GM12878 (cell line): ENCODE results near the gene CD151. TPM values are rescaled to one million over a fixed set of nuclear protein-coding genes. Genes with fewer than 3 reads are reported as not detected.

Source experiments
- ATAC-seq: fragments of 200-7000 bp; cut with Tn5 transposase; 3 replicates; pipeline ENCODE4 v1.9.1; 2020; ENCODE audit warnings: mild to moderate bottlenecking, moderate library complexity
- BruUV-seq: library from RNA; stranded (reverse); fragments of 400-500 nt; replicated peaks from 2 replicates; lab custom pipeline; 2021; lab: Mats Ljungman, UMichigan
- CTCF ChIA-PET: fragments of 300-600 bp; sonication (Branson Sonifier 250); formaldehyde crosslinking; extraction: SDS; loops from one replicate; lab custom pipeline; 2021; ENCODE audit warnings: inconsistent platforms; lab: Yijun Ruan, JAX
- POLR2A ChIA-PET: fragments of 350-600 bp; formaldehyde crosslinking; extraction: SDS; loops from one replicate; lab custom pipeline; 2021; ENCODE audit warnings: inconsistent platforms; lab: Charles Lee
- RAD21 ChIA-PET: fragments of 300-600 bp; sonication (Branson Sonifier 250); formaldehyde crosslinking; loops from one replicate; lab custom pipeline; 2023; ENCODE audit warnings: antibody characterized with exemption; ENCODE audit not compliant: unreplicated experiment; lab: Charles Lee
- SMC1A ChIA-PET: fragments of 300-600 bp; sonication (Branson Sonifier 250); formaldehyde crosslinking; loops from one replicate; lab custom pipeline; 2023; ENCODE audit not compliant: unreplicated experiment, uncharacterized antibody; lab: Charles Lee
- DNase-seq: peaks from one replicate; pipeline ENCODE4 v3.0.0-alpha.2; 2011; ENCODE audit warnings: low read depth, low spot score
- FAIRE-seq: peaks from 3 replicates; lab custom pipeline; 2011; peaks lifted over from hg19 to GRCh38; lab: Jason Lieb, UNC
- H2AFZ ChIP-seq: 2 replicates; pipeline ENCODE4 v1.6.0; 2011; ENCODE audit warnings: low read depth, low read length, control low read depth; ENCODE audit not compliant: control insufficient read depth
- H3K27ac ChIP-seq: 2 replicates; pipeline ENCODE4 v1.5.1; 2011; ENCODE audit warnings: control low read depth; ENCODE audit not compliant: control insufficient read depth, insufficient read depth
- H3K27me3 ChIP-seq, 2 experiments: replicated peaks in 1 of 2; 2 replicates each; pipeline versions ENCODE4 v1.6.0 to v1.6.1; 2011; ENCODE audit warnings: low read length in 1 of 2; ENCODE audit not compliant: control insufficient read depth in 2 of 2, insufficient read depth in 2 of 2
- H3K36me3 ChIP-seq, 2 experiments: 2 replicates each; pipeline ENCODE4 v1.5.1; 2011; ENCODE audit warnings: low read length in 1 of 2; ENCODE audit not compliant: control insufficient read depth in 2 of 2, insufficient read depth in 2 of 2
- H3K4me1 ChIP-seq: 2 replicates; pipeline ENCODE4 v1.6.1; 2011; ENCODE audit warnings: mild to moderate bottlenecking, low read length, moderate library complexity, mixed read lengths; ENCODE audit not compliant: control insufficient read depth, insufficient read depth
- H3K4me2 ChIP-seq: 2 replicates; pipeline ENCODE4 v1.6.0; 2011; ENCODE audit warnings: control low read depth; ENCODE audit not compliant: control insufficient read depth, insufficient read depth
- H3K4me3 ChIP-seq: fragments of 200-600 bp; sonication (generic); 2 replicates; pipeline ENCODE4 v1.5.1; 2016
- H3K79me2 ChIP-seq: 2 replicates; pipeline ENCODE4 v1.6.0; 2011; ENCODE audit warnings: low read length; ENCODE audit not compliant: control insufficient read depth, insufficient read depth
- H3K9ac ChIP-seq: 2 replicates; pipeline ENCODE4 v1.8.0; 2011; ENCODE audit warnings: low read length, control low read depth, mixed read lengths; ENCODE audit not compliant: control insufficient read depth, insufficient read depth
- H3K9me3 ChIP-seq: replicated peaks from 3 replicates; pipeline ENCODE4 v1.5.1; 2011; ENCODE audit warnings: mild to moderate bottlenecking, low read length; ENCODE audit not compliant: control insufficient read depth, insufficient read depth
- H4K20me1 ChIP-seq: 2 replicates; pipeline ENCODE4 v1.6.0; 2011; ENCODE audit not compliant: control insufficient read depth, insufficient read depth
- CHD4 ChIP-seq: fragments of 200-600 bp; sonication (generic); IDR thresholded peaks from 2 replicates; pipeline ENCODE4 v1.6.1; 2016; ENCODE audit warnings: mild to moderate bottlenecking
- DPF2 ChIP-seq: fragments of 450-650 bp; IDR thresholded peaks from 2 replicates; pipeline ENCODE4 v1.6.1; 2017; ENCODE audit warnings: mild to moderate bottlenecking
- FOS ChIP-seq: IDR thresholded peaks from 3 replicates; pipeline ENCODE4 v1.6.1; 2011; ENCODE audit warnings: borderline replicate concordance; ENCODE audit not compliant: insufficient read length; ENCODE audit errors: extremely low read depth
- GATAD2B ChIP-seq: fragments of 450-650 bp; conservative IDR thresholded peaks from 2 replicates; pipeline ENCODE4 v1.6.1; 2017; ENCODE audit warnings: low read depth, mild to moderate bottlenecking, moderate library complexity
- KLF5 ChIP-seq: fragments of 450-650 bp; IDR thresholded peaks from 2 replicates; pipeline ENCODE4 v1.6.1; 2014; ENCODE audit warnings: mild to moderate bottlenecking; ENCODE audit not compliant: partially characterized antibody
- MTA2 ChIP-seq: fragments of 450-650 bp; IDR thresholded peaks from 2 replicates; pipeline ENCODE4 v1.6.1; 2016; ENCODE audit warnings: low read depth, mild to moderate bottlenecking, moderate library complexity
- MXI1 ChIP-seq: fragments of 150-350 bp; IDR thresholded peaks from 2 replicates; pipeline ENCODE4 v1.6.1; 2011; ENCODE audit warnings: low read depth, mild to moderate bottlenecking, inconsistent platforms, low read length, improper control_type of control experiment
- NKRF ChIP-seq: fragments of 450-650 bp; conservative IDR thresholded peaks from 2 replicates; pipeline ENCODE4 v1.6.1; 2017; ENCODE audit warnings: mild to moderate bottlenecking, moderate library complexity
- PML ChIP-seq: IDR thresholded peaks from 2 replicates; pipeline ENCODE4 v1.6.1; 2012; ENCODE audit warnings: low read length, inconsistent platforms
- SIX5 ChIP-seq: IDR thresholded peaks from 2 replicates; pipeline ENCODE4 v1.6.1; 2011; ENCODE audit warnings: mild to moderate bottlenecking, low read depth, low read length, moderate library complexity; ENCODE audit not compliant: severe bottlenecking
- SMAD5 ChIP-seq: IDR thresholded peaks from 2 replicates; pipeline ENCODE4 v1.6.1; 2016; ENCODE audit warnings: antibody characterized with exemption, low read depth
- SPI1 ChIP-seq: IDR thresholded peaks from 2 replicates; pipeline ENCODE4 v1.6.1; 2011; ENCODE audit warnings: low read depth, mild to moderate bottlenecking, low read length, moderate library complexity, borderline replicate concordance; ENCODE audit not compliant: insufficient read depth
- SREBF1 ChIP-seq: IDR thresholded peaks from 2 replicates; pipeline ENCODE4 v1.6.1; 2012; ENCODE audit warnings: mild to moderate bottlenecking, low read length
- SRF ChIP-seq, 2 experiments: IDR thresholded peaks; 2 replicates each; pipeline ENCODE4 v1.6.1; 2011; ENCODE audit warnings: low read depth in 2 of 2, low read length in 2 of 2, mild to moderate bottlenecking in 1 of 2, moderate library complexity in 1 of 2
- TCF12 ChIP-seq: IDR thresholded peaks from 2 replicates; pipeline ENCODE4 v1.6.1; 2011; ENCODE audit warnings: low read depth, mild to moderate bottlenecking, low read length
- ZZZ3 ChIP-seq: IDR thresholded peaks from 2 replicates; pipeline ENCODE4 v1.6.1; 2011; ENCODE audit warnings: low read depth; ENCODE audit not compliant: control insufficient read depth, insufficient read length
- WGBS: methylation state at CpG from one replicate; pipeline ENCODE4 v1.1.6; 2016; ENCODE audit warnings: low lambda C conversion rate; ENCODE audit not compliant: insufficient replicate concordance, insufficient coverage; ENCODE audit errors: missing lambda C conversion rate; 5-methylcytosine and 5-hydroxymethylcytosine counted together
- in situ Hi-C: fragments of 300-500 bp; cut with MboI; formaldehyde crosslinking; loops from 9 replicates; pipeline ENCODE4 v1.14.3; 2018; ENCODE audit warnings: mixed read lengths
- intact Hi-C: fragments of 100-400 bp; cut with micrococcal nuclease; formaldehyde crosslinking; loops from one replicate; pipeline ENCODE4 v1.14.2; 2022; ENCODE audit not compliant: unreplicated experiment
- polyA plus RNA-seq, 11 experiments: library from polyadenylated mRNA; depleted of rRNA in 4 of 11; unstranded in 6 of 11; stranded (reverse) in 5 of 11; fragments of >200 nt; fragmentation: Nextera tagmentation in 4 of 11; fragmentation: Illumina TruSeq in 1 of 11; extraction: Ambion mirVana in 4 of 11; extraction: Trizol in 1 of 11; gene quantifications; 1 replicate in 1 of 11; 2 replicates in 10 of 11; pipeline versions ENCODE4 v1.2.1 to v1.2.3, GENCODE V29; 2011 to 2016; ENCODE audit warnings: inconsistent platforms in 2 of 11, missing spikeins in 2 of 11, low read depth in 1 of 11
- total RNA-seq, 4 experiments: library from RNA; depleted of rRNA in 3 of 4; stranded (reverse); fragments of >200 nt in 3 of 4; fragmentation: Illumina TruSeq in 1 of 4; extraction: Trizol in 1 of 4; gene quantifications; 2 replicates each; pipeline versions ENCODE4 v1.2.1 to v1.2.3, GENCODE V29; 2013 to 2021

The CD151 gene
- total and polyA plus RNA-seq, 10 of the 15 experiments (the other 5 are each of a cell fraction or from before 2014, with no cell fraction given), result 0.52 to 41.7 (median 14.7) TPM

GRCh38 chr11:803467-803742 is 29.3 kb upstream of the CD151 start:
- POLR2A ChIA-PET, result interaction anchor here (2.7 kb wide), 1 partner anchor 16 kb away, joined by 9 read pairs; the partner anchor contains the start of gene PNPLA2

More at GRCh38 chr11:803467-803742, 29.3 kb upstream of the CD151 start:
- no peaks in the 10 kb centered on the region for H3K27me3 ChIP-seq
- no peaks in the 10 kb centered on the region for H3K9me3 ChIP-seq
- no peak overlapping the region for H3K27ac ChIP-seq
- DNase-seq (no peak), ATAC-seq (no peak), FAIRE-seq (no peak)
- SMC1A ChIA-PET, result no interaction called here
- peaks cover 13% of the 10 kb centered on the region for H3K79me2 ChIP-seq
- intact Hi-C loops, result no loop called here
- H3K4me1 ChIP-seq, result peaks cover 12% of the 10 kb centered on the region
- H3K4me2 ChIP-seq, result peak overlapping the region; percentile 95
- in situ Hi-C loops, result loop anchor here (25.0 kb wide), 1 partner anchor 1584 kb away; the partner anchor contains the start of gene CD81
- CTCF ChIA-PET, result no interaction called here
- RAD21 ChIA-PET, result no interaction called here
- TF ChIP-seq SREBF1, result no peak
- TF ChIP-seq NKRF, result no peak
- TF ChIP-seq SPI1, result no peak
- TF ChIP-seq SRF (IDR thresholded peaks at IDR 0.05; ENCODE audit: low read depth in 2 of 2, low read length in 2 of 2), result no peak
- no peak for TF ChIP-seq DPF2
- TF ChIP-seq MTA2, result no peak
- TF ChIP-seq MXI1, result no peak
- no peak for TF ChIP-seq KLF5
- no peak for TF ChIP-seq PML
- no peak for TF ChIP-seq FOS
- no peak for TF ChIP-seq TCF12
- no peak for TF ChIP-seq GATAD2B
- no peak for TF ChIP-seq SIX5
- TF ChIP-seq SMAD5, result no peak
- no peak for TF ChIP-seq CHD4
- TF ChIP-seq ZZZ3, result no peak
- no peak overlapping the region; the same call in 1 of the 2 replicates for H3K4me3 ChIP-seq
- peak overlapping the region; percentile 90; the same call in 1 of the 2 replicates for H3K9ac ChIP-seq
- H4K20me1 ChIP-seq, result no peaks in the 10 kb centered on the region
- no TSS peak for BruUV-seq
- peaks cover 0 to 10% of the 10 kb centered on the region in 2 experiments; a peak in 2 of 4 replicates for H3K36me3 ChIP-seq
- 92% methylated on average over 8 of the region's 8 CpGs for WGBS
- no peak overlapping the region for H2AFZ ChIP-seq
